GM21360 (cell line): ENCODE results near the gene PPFIA1.
"Not testable (repeated sequence)": the region's sequence is repeated elsewhere in the genome, so short reads cannot be mapped to it uniquely, and the experiment has no call there.

ENCODE experiments used
- ATAC-seq: cut with Tn5 transposase; IDR thresholded peaks from one replicate; pipeline ENCODE4 v1.9.1; 2021; ENCODE audit warnings: mild to moderate bottlenecking, moderate library complexity; ENCODE audit not compliant: unreplicated experiment

The PPFIA1 gene

DNA sequence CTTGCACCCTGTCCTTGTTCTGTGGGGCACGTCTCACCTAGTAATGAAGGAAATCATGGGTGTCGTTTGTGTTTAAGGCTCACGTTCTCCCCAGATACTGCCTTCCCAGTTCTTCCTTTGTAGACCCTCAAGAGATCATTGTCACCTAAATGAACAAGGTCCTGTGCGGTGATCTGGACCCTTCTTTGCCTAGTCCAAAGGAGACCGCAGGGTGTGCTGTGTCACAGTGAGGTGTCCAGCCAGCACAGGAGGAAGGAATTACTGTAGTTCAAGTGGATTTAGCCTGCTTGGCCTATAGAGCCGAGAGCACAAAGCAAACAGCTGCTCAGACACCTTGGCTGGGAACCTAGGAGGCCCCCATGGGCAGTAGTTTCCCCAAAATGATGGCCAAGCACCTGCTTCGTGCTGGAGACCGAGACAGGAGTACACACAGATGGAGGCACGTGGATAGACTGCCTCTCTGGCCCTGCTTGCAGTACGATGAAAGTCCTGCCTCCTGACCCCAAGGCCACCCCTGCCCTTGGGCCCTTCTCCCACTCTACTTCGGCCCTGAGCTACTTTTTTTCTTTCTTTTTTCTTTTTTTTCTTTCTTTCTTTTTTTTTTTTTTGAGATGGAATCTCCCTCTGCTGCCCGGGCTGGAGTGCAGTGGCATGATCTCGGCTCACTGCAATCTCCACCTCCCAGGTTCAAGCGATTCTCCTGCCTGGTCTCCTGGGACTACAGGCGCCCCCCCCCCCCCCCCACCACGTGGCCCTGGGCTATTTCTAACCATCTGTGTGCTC is 19.4 kb upstream of the PPFIA1 start:
- no peak for ATAC-seq

- no peak for ATAC-seq
Observed at GRCh38 chr11:70251659-70252321, 18.7 kb upstream of the PPFIA1 start.

DNA sequence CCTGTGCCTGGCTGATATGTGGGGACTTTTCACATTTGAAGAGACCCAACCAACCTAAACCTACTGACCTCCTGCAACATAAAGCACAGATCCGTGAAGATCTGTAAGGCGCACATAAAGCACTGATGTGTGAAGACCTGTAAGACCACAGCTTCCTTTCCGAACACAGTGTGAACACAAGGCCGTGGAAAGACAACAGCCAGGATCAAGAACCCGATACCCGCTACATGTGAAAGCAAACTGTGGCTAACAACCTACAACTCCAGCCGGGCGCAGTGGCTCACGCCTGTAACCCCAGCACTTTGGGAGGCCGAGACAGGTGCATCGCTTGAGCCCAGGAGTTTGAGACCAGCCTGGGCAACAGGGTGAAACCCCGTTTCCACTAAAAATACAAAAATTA is 17.6 kb upstream of the PPFIA1 start:
- no peak for ATAC-seq

DNA sequence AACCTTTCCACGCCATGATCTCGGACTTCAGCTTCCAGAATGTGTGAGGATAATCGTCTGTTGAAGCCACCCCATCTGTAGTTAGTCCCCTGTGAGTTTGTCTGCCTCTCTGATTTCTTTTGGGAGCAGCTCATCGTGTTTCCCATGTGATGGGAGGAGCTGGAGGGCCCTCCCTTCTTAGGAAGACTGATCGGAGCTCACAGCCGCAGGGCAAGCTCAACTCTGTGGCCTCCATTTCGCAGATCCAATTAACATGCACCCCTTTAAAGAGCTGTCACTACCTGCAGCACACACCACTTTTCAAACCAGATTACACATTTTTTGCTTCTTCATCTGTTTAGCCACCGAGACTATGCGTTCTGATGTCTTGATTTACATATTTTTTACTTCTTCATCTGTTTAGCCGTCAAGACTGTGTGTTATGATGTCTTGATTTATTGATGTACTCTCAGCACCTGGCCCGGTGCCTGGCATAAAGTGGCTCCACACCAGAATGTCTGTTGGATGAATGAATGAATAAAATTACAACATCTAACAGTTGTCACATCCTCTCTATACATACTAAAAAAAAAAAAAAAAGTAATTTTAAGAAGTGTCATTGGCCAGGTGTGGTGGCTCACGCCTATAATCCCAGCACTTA is 14.9 kb upstream of the PPFIA1 start:
- ATAC-seq: no peak

DNA sequence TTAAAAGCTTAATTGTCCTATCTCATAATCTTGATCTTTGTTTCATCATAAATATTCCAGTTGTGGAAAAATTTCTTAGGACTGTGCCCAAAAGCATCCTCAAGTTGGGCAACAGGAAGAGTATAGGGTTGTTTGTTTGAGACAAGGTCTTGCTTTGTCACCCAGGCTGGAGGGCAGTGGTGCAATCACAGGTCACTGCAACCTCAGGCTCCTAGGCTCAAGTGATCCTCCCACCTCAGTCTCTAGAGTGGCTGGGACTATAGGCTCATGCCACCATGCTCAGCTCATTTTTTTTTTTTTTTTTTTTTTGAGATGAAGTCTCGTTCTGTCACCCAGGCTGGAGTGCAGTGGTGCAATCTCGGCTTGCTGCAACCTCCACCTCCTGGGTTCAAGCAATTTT is 11.4 kb upstream of the PPFIA1 start:
- not testable (repeated sequence) for ATAC-seq

- ATAC-seq: no peak
Observed at GRCh38 chr11:70262951-70263350, 7.5 kb upstream of the PPFIA1 start.

GRCh38 chr11:70263363-70263762 is 7.1 kb upstream of the PPFIA1 start:
- no peak for ATAC-seq

GRCh38 chr11:70265341-70265740 is 5.1 kb upstream of the PPFIA1 start:
- no peak for ATAC-seq

- ATAC-seq: no peak
Observed at GRCh38 chr11:70267405-70267950, 3.0 kb upstream of the PPFIA1 start.

DNA sequence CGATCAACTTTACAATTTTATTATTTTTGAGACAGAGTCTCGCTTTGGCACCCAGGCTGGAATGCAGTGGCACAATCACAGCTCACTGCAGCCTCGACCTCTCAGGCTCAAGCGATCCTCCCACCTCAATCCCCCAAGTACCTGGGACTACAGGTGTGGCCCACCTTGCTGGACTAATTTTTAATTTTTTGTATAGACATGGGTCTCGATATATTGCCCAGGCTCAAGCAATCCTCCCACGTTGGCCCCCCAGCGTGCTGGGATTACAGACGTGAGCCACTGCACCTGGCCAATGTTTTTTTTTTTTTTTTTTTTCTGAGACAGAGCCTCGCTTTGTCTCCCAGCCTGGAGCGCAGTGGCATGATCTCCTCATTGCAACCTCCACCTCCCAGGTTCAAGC is 2.0 kb upstream of the PPFIA1 start:
- no peak for ATAC-seq

- ATAC-seq: peak; percentile 56
Observed at GRCh38 chr11:70270877-70271648, 573 bp downstream of the PPFIA1 start.

- no peak for ATAC-seq
Observed at GRCh38 chr11:70271649-70271953, 1.1 kb downstream of the PPFIA1 start.

GRCh38 chr11:70272009-70272408 is 1.5 kb downstream of the PPFIA1 start:
- no peak for ATAC-seq

GRCh38 chr11:70278994-70279393 is 8.5 kb downstream of the PPFIA1 start:
- ATAC-seq: no peak

DNA sequence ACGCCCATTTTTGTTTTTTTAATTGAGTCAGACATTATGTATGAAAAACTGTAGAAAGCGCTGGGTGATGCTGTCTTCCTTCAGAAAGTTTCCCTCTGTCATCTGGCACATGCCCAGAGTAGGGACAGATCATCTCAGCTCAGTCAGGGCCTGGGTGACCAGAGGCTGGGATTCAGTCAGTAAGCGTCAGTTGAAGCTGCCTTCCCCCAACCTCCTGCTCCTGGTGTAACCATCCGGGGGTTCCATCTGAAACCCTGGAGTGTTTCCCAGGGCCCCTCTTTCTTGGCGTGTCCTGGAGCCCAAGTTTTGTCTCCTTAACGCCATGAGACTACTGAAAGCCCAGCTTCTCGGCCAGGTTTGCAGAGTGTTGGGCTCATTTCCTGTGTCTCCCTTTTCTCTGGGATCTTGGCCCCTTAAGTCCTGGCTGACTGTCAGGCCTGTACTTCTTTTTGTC is 10.7 kb downstream of the PPFIA1 start:
- no peak for ATAC-seq

- no peak for ATAC-seq
Observed at GRCh38 chr11:70282012-70282411, 11.5 kb downstream of the PPFIA1 start.

DNA sequence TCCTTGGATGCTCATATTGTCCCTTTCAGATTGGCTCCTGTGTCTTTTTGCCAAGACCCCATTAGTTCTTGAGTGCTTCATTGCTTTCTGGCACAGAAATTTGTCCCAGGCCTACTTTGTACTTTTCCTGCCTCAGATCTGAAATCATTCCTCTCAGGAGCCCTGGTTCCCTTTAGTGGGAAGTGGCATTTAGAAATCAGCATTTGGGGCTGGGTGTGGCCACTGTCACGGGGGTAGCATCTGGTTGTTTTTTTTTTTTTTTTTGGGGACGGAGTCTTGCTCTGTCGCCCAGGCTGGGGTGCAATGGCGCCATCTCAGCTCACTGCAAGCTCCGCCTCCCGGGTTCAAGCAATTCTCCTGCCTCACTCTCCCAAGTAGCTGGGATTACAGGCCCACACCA is 18.2 kb downstream of the PPFIA1 start:
- ATAC-seq: no peak

DNA sequence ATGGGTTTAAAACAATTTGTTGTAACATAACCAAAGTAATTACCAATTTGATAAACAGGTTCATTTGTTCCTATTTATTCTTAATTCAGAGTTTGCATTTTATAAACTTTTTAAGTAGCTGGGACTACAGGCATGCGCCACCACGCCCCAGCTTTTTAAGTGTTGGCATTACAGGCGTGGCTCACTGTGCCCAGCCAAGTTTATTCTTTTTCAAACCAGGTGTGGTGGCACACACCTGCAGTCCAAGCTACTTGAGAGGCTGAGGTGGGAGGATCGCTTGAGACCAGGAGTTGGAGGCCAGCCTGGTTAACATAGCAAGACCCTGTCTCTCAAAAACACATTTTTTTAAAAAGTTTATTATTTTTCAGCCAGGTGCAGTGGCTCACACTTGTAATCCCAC is 19.1 kb downstream of the PPFIA1 start:
- no peak for ATAC-seq

GRCh38 chr11:70290361-70291065 is 20.0 kb downstream of the PPFIA1 start:
- ATAC-seq: no peak

DNA sequence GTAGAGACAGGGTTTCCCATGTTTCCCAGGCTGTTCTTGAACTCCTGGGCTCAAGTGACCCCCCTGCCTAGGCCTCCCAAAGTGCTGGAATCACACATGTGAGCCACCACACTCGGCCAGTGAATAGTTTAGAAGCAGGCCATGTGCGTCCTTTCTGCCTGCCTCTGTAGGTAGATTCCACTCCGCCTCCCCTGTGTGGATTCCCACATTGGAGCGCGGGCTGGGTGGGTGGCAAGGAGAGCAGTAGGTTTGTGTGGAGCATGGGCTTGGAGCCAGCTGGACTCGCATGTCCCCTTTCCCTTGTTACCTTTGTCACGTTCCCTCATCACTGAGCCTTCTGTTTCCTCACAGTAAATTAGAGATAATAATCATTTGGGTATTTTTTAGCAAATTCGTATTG is 21.7 kb downstream of the PPFIA1 start:
- ATAC-seq: no peak

DNA sequence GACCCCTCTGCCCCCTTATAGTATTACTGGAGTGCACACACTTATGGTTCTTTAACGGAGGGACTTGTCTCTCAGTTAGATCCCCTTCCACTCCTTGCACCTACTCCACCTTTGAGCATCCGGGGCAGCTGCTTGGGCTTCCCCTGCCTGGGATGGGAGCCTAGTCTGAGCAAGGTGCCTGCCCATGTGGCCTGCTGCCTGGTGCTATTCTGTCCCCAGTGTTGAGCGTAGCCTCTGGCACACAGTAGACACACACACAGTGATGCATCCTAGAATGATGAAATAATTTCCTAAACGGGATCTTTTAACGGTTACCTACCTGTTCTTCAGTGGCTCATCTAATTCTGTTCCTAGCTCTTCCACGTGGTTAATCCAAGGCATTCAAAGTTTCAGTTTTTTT is 22.4 kb downstream of the PPFIA1 start:
- ATAC-seq: no peak
